Progenitor cell of endocrine pancreas (in vitro differentiated cells): ENCODE data around the gene SAMD4B. TPM values are rescaled to one million over a fixed set of nuclear protein-coding genes. Genes with fewer than 3 reads are reported as not detected.
A peak's percentile ranks its signal among the peaks of the same experiment; 100 is the strongest.

Experiments
- DNase-seq: peaks from one replicate; pipeline ENCODE4 v3.0.0; 2021; ENCODE audit warnings: low spot score; ENCODE audit not compliant: unreplicated experiment
- H3K27ac Mint-ChIP-seq: 2 replicates; pipeline ENCODE4 v1.8.0; 2021; ENCODE audit warnings: mild to moderate bottlenecking, moderate library complexity, mixed read lengths
- H3K27me3 Mint-ChIP-seq: 2 replicates; pipeline ENCODE4 v1.8.0; 2021; ENCODE audit warnings: mixed read lengths
- H3K36me3 Mint-ChIP-seq: 2 replicates; pipeline ENCODE4 v1.8.0; 2022; ENCODE audit warnings: mixed read lengths; ENCODE audit not compliant: insufficient read depth
- H3K4me1 Mint-ChIP-seq: 2 replicates; pipeline ENCODE4 v1.8.0; 2021; ENCODE audit warnings: low read depth, mixed read lengths
- H3K4me3 Mint-ChIP-seq: 2 replicates; pipeline ENCODE4 v1.8.0; 2021; ENCODE audit warnings: low read depth, mild to moderate bottlenecking, moderate library complexity, mixed read lengths
- H3K9me3 Mint-ChIP-seq: 2 replicates; pipeline ENCODE4 v1.8.0; 2021; ENCODE audit warnings: low read depth, mixed read lengths
- CTCF ChIP-seq: fragments of 200-600 bp; sonication (generic); IDR thresholded peaks from one replicate; pipeline ENCODE4 v1.5.0; 2021; ENCODE audit warnings: antibody characterized with exemption, mild to moderate bottlenecking; ENCODE audit not compliant: unreplicated experiment
- total RNA-seq: library from RNA; stranded (reverse); gene quantifications from 2 replicates; pipeline ENCODE4 v1.2.1, GENCODE V29; 2021

SAMD4B gene
- total RNA-seq, 1 donor from 2014 or later: 152 TPM

DNA sequence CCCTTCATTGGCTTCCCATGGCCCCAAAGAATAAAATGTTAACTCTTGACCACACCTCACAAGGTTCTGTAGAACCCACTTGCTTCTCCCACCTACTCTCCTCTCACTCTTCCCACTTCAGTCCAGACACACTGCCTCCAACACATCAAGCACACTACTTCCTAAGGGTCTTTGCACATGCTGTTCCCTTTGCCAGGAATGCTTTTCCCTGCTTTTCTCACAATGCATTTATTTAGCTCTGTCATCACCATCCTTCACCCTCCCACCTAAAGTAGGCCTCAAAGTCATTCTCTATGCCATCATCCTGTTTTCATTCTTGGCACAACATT lies 38.1 kb upstream of the SAMD4B start:
- peaks cover 13% of the 10 kb centered on the region for H3K4me1 Mint-ChIP-seq
- no peak for TF ChIP-seq CTCF
- H3K27ac Mint-ChIP-seq: peak overlapping the region; percentile 20
- no peaks in the 10 kb centered on the region for H3K36me3 Mint-ChIP-seq
- H3K27me3 Mint-ChIP-seq: peaks cover 44% of the 10 kb centered on the region
- DNase-seq: no peak
- no peaks in the 10 kb centered on the region for H3K9me3 Mint-ChIP-seq
- H3K4me3 Mint-ChIP-seq: no peak overlapping the region

DNA sequence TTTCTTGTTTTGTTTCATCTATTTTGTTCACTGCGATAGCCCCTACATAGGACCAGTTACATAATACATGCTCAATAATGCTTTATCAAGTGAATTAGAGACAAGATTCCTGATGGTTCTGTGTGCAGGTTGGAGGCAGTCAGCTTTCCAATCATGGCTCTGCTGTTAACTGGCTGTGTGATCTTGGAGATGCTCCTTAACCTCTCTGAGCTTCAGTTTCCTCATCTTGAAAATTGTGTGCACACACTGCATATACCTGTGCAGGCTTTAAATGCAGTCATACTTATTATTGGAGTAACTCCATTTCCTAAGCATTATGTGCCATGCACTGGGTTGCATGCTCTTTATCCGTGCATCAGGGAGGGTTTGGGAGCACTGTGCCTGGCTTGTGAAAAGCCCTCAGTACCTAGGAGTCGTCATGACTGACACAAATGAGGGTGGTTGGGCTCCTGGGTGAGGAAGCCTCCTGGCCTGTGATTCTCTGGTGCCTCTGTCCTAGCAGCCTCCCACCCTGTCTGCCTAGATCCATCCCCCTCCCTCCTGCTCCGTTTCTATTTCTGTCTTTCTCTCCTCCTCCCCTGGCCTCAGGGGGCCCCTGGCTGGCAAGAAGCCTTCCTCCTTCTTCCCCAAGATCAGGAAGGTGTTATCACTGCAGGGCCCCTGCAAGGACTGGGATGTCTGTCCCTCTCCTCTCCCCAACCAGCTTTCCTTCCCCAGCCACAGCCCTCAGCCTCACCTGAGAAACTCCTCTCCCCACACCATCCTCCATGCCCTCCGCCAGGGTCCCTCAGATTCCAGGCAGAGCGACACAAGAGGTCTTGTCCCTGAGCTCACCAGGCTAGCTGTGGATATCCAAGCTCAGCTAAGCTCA lies 37.3 kb upstream of the SAMD4B start:
- DNase-seq: no peak
- Mint-ChIP-seq H3K9me3 (no peaks in the 10 kb centered on the region), H3K27me3 (peaks cover 44% of the 10 kb centered on the region), H3K4me1 (peaks cover 13% of the 10 kb centered on the region), H3K27ac (no peak overlapping the region), H3K36me3 (no peaks in the 10 kb centered on the region), H3K4me3 (no peak overlapping the region)
- no peak for TF ChIP-seq CTCF

- no peak overlapping the region for H3K27ac Mint-ChIP-seq
- peaks cover 13% of the 10 kb centered on the region for H3K4me1 Mint-ChIP-seq
- peaks cover 49% of the 10 kb centered on the region for H3K27me3 Mint-ChIP-seq
- DNase-seq: no peak
- no peak for TF ChIP-seq CTCF
- H3K36me3 Mint-ChIP-seq: no peaks in the 10 kb centered on the region
- no peak overlapping the region for H3K4me3 Mint-ChIP-seq
- no peaks in the 10 kb centered on the region for H3K9me3 Mint-ChIP-seq
These were observed 36.1 kb upstream of the SAMD4B start for GRCh38 chr19:39306075-39306474.

- no peak overlapping the region for H3K27ac Mint-ChIP-seq
- peak overlapping the region; percentile 56 for H3K4me3 Mint-ChIP-seq
- DNase-seq: peak; percentile 32
- H3K36me3 Mint-ChIP-seq: peaks cover 5% of the 10 kb centered on the region
- H3K4me1 Mint-ChIP-seq: peaks cover 13% of the 10 kb centered on the region
- peaks cover 49% of the 10 kb centered on the region for H3K27me3 Mint-ChIP-seq
- H3K9me3 Mint-ChIP-seq: no peaks in the 10 kb centered on the region
- TF ChIP-seq CTCF: no peak
These were observed 35.0 kb upstream of the SAMD4B start for GRCh38 chr19:39307046-39307821.

- H3K9me3 Mint-ChIP-seq: no peaks in the 10 kb centered on the region
- DNase-seq: no peak
- peaks cover 12% of the 10 kb centered on the region for H3K4me1 Mint-ChIP-seq
- TF ChIP-seq CTCF: peak; percentile 3
- H3K27me3 Mint-ChIP-seq: peaks cover 49% of the 10 kb centered on the region
- H3K36me3 Mint-ChIP-seq: peaks cover 7% of the 10 kb centered on the region
- H3K4me3 Mint-ChIP-seq: no peak overlapping the region
- H3K27ac Mint-ChIP-seq: peak overlapping the region; percentile 30
These were observed 34.2 kb upstream of the SAMD4B start for GRCh38 chr19:39307822-39308530.
